HFFc6 (cell line): ENCODE measurements around the gene PCDHGB1. TPM values are rescaled to one million over a fixed set of nuclear protein-coding genes. Genes with fewer than 3 reads are reported as not detected.
"Not testable (repeated sequence)": the region's sequence is repeated elsewhere in the genome, so short reads cannot be mapped to it uniquely, and the experiment has no call there.

Experiments
- DNase-seq: peaks from one replicate; pipeline ENCODE4 v3.0.0-alpha.2; 2018
- H3K27ac Mint-ChIP-seq: 2 replicates; pipeline ENCODE4 v1.8.0; 2020; ENCODE audit warnings: mild to moderate bottlenecking, mixed read lengths
- H3K27me3 Mint-ChIP-seq: 2 replicates; pipeline ENCODE4 v1.8.0; 2021; ENCODE audit warnings: mild to moderate bottlenecking, moderate library complexity, mixed read lengths; ENCODE audit not compliant: insufficient read depth
- H3K36me3 Mint-ChIP-seq: 2 replicates; pipeline ENCODE4 v1.8.0; 2021; ENCODE audit warnings: low read depth, mixed read lengths
- H3K4me1 Mint-ChIP-seq: 2 replicates; pipeline ENCODE4 v1.8.0; 2020; ENCODE audit warnings: low read depth, mixed read lengths
- H3K4me3 Mint-ChIP-seq: 2 replicates; pipeline ENCODE4 v1.8.0; 2020; ENCODE audit warnings: mild to moderate bottlenecking, moderate library complexity, mixed read lengths
- H3K9me3 Mint-ChIP-seq: 2 replicates; pipeline ENCODE4 v1.8.0; 2020; ENCODE audit warnings: mild to moderate bottlenecking, mixed read lengths
- total RNA-seq, 6 experiments: library from RNA; stranded (reverse); fragmentation: NEBNext Ultra II Directional; extraction: Animal tissue kit (Norgen Biotek cat#: 25700); gene quantifications; 2 replicates in 1 of 6; 3 replicates in 5 of 6; pipeline ENCODE4 v1.2.3, GENCODE V29; 2021
- TF ChIP-seq, protein P1 (sequence below): fragments of 200-600 bp; sonication (generic); IDR thresholded peaks from 2 replicates; pipeline ENCODE4 v1.5.0; 2021; ENCODE audit warnings: antibody characterized with exemption, mild to moderate bottlenecking

PCDHGB1 gene
- total RNA-seq, 6 experiments from 2014 or later = 2.6 to 4.5 (median 3.4) TPM

DNA sequence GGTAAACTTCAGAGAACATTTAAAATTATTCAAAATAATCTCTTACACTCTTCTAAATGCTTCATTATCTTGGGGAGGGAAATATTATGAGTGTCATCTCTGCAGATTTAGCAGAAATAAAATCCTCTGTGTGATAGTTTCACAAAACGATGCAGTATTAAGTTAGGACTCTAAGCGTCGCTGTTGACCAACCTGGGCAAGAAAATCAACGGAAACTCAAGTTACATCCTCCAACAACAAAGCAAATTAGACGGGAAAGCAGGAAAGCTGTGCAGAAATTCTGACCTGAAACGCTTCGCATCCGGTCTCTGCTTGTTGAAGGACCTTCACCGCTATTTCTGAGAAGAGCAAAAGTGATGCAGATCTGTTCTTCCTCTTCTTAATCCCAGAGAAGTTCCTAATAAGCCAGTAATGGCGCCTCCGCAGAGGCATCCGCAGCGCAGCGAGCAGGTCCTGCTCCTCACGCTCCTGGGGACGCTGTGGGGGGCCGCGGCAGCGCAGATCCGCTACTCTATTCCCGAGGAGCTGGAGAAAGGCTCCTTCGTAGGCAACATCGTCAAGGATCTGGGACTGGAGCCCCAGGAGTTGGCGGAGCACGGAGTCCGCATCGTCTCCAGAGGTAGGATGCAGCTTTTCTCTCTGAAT, 23.9 kb downstream of the PCDHGB1 start, which contains the start of gene PCDHGA6:
TSS of gene PCDHGA6 (plus strand) at position 219 of the 645 bp plus-strand sequence. CDS start at position 412, 193 bp downstream.
- H3K27me3 Mint-ChIP-seq = peaks cover 2% of the 10 kb centered on the region
- peaks cover 20% of the 10 kb centered on the region for H3K4me1 Mint-ChIP-seq
- H3K36me3 Mint-ChIP-seq = peaks cover 57% of the 10 kb centered on the region
- H3K9me3 Mint-ChIP-seq = peaks cover 63% of the 10 kb centered on the region
- TF ChIP-seq, protein P1, sequence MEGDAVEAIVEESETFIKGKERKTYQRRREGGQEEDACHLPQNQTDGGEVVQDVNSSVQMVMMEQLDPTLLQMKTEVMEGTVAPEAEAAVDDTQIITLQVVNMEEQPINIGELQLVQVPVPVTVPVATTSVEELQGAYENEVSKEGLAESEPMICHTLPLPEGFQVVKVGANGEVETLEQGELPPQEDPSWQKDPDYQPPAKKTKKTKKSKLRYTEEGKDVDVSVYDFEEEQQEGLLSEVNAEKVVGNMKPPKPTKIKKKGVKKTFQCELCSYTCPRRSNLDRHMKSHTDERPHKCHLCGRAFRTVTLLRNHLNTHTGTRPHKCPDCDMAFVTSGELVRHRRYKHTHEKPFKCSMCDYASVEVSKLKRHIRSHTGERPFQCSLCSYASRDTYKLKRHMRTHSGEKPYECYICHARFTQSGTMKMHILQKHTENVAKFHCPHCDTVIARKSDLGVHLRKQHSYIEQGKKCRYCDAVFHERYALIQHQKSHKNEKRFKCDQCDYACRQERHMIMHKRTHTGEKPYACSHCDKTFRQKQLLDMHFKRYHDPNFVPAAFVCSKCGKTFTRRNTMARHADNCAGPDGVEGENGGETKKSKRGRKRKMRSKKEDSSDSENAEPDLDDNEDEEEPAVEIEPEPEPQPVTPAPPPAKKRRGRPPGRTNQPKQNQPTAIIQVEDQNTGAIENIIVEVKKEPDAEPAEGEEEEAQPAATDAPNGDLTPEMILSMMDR = peak; percentile 50
- H3K4me3 Mint-ChIP-seq = no peak within 1 kb of the TSS; the same call in 1 of the 2 replicates
- no peak for DNase-seq
- H3K27ac Mint-ChIP-seq = no peak within 1 kb of the TSS

DNA sequence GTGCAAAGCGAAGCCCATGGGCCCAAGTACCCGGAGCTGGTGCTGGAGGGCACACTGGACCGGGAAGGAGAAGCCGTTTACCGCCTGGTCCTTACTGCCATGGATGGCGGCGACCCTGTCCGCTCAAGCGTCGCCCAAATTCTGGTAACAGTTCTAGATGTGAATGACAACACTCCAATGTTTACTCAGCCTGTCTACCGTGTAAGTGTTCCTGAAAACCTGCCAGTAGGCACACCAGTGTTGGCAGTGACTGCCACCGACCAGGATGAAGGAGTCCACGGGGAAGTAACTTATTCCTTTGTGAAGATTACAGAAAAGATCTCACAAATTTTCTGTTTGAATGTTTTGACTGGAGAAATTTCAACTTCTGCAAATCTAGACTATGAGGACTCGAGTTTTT, 24.7 kb downstream of the PCDHGB1 start:
- TF ChIP-seq, protein P1 = no peak
- peaks cover 63% of the 10 kb centered on the region for H3K9me3 Mint-ChIP-seq
- H3K27ac Mint-ChIP-seq = no peak overlapping the region
- no peak for DNase-seq
- no peak overlapping the region for H3K4me3 Mint-ChIP-seq
- H3K36me3 Mint-ChIP-seq = peaks cover 57% of the 10 kb centered on the region
- H3K27me3 Mint-ChIP-seq = peaks cover 2% of the 10 kb centered on the region
- H3K4me1 Mint-ChIP-seq = peaks cover 15% of the 10 kb centered on the region

DNA sequence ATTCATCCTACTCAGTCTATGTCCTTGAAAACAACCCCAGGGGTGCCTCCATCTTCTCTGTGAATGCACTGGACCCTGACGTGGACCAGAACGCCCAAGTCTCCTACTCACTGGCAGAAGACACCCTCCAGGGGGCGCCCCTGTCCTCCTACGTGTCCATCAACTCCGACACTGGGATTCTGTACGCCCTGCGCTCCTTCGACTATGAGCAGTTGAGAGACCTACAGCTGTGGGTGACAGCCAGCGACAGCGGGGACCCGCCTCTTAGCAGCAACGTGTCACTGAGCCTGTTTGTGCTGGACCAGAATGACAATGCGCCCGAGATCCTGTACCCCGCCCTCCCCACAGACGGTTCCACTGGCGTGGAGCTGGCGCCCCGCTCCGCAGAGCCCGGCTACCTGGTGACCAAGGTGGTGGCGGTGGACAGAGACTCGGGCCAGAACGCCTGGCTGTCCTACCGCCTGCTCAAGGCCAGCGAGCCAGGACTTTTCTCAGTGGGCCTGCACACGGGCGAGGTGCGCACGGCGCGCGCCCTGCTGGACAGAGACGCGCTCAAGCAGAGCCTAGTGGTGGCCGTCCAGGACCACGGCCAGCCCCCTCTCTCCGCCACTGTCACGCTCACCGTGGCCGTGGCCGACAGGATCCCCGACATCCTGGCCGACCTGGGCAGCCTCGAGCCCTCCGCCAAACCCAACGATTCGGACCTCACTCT, 25.7 kb downstream of the PCDHGB1 start:
- not testable (repeated sequence) for H3K27me3 Mint-ChIP-seq, H3K4me1 Mint-ChIP-seq, DNase-seq, H3K4me3 Mint-ChIP-seq, H3K27ac Mint-ChIP-seq
- TF ChIP-seq, protein P1 = peak; percentile 26; the same call in 1 of the 2 replicates
- peaks cover 56% of the 10 kb centered on the region for H3K9me3 Mint-ChIP-seq
- H3K36me3 Mint-ChIP-seq = peaks cover 56% of the 10 kb centered on the region

DNA sequence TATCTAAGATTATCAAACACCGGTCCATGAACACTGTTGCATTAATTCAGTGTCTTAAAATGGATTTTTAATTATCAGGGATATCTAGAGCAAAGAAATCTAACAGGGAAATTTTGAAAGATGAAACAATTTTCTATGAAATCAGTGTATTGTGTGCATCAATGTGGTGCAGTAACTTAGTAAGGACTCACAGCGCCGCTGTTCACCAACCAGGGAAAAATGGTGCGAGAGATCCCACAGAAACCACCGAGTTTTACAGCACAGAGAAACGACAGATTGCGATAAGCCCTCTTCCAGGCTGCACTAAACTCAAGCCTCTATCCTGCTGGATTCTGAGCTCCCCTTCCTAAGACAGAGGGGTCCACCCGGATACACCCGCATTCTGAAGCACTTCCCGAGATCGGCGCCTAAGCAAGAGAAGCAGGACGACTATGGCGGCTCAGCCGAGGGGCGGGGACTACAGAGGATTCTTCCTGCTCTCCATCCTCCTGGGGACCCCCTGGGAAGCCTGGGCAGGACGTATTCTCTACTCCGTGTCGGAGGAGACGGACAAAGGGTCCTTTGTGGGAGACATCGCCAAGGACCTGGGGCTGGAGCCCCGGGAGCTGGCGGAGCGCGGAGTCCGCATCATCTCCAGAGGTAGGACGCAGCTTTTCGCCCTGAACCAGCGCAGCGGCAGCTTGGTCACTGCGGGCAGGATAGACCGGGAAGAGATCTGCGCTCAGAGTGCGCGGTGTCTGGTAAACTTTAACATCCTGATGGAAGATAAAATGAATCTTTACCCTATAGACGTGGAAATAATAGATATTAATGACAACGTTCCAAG, 32.8 kb downstream of the PCDHGB1 start, which contains the start of gene PCDHGA7:
TSS of gene PCDHGA7 (plus strand) at position 274 of the 826 bp plus-strand sequence. CDS start at position 432, 158 bp downstream.
- peak within 1 kb of the TSS; percentile 95 for H3K4me3 Mint-ChIP-seq
- H3K36me3 Mint-ChIP-seq = peaks cover 47% of the 10 kb centered on the region
- peaks cover 53% of the 10 kb centered on the region for H3K9me3 Mint-ChIP-seq
- DNase-seq = no peak
- H3K27me3 Mint-ChIP-seq = no peaks in the 10 kb centered on the region
- H3K27ac Mint-ChIP-seq = peak within 1 kb of the TSS; percentile 87
- peaks cover 13% of the 10 kb centered on the region; the same call in 1 of the 2 replicates for H3K4me1 Mint-ChIP-seq
- TF ChIP-seq, protein P1 = peak; percentile 70

DNA sequence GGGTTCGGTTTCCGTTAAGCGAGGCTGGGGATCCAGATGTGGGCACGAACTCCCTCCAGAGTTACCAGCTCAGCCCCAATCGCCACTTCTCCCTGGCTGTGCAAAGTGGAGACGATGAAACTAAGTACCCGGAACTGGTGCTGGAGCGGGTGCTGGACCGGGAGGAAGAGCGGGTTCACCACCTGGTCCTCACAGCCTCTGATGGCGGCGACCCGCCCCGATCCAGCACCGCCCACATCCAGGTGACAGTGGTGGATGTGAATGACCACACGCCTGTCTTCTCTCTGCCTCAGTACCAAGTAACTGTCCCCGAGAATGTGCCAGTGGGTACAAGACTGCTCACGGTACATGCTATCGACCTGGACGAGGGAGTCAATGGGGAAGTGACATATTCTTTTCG, 33.4 kb downstream of the PCDHGB1 start:
- H3K27ac Mint-ChIP-seq = no peak overlapping the region; the same call in 1 of the 2 replicates

More for the DNA sequence above, 33.4 kb downstream of the PCDHGB1 start:
- peaks cover 15% of the 10 kb centered on the region; the same call in 1 of the 2 replicates for H3K4me1 Mint-ChIP-seq
- H3K9me3 Mint-ChIP-seq = peaks cover 56% of the 10 kb centered on the region
- H3K27me3 Mint-ChIP-seq = no peaks in the 10 kb centered on the region
- peaks cover 49% of the 10 kb centered on the region for H3K36me3 Mint-ChIP-seq
- peak overlapping the region; percentile 95 for H3K4me3 Mint-ChIP-seq
- no peak for DNase-seq
- TF ChIP-seq, protein P1 = no peak
